Stomach (tissue), 4 donors: ENCODE data around the gene RHOT2.

Experiments used
- CTCF ChIP-seq, 7 experiments: fragments of 450-650 bp in 4 of 7; fragments of 200-600 bp in 3 of 7; sonication (generic) in 3 of 7; IDR thresholded peaks; one replicate each; pipeline ENCODE4 v1.5.1; 2016 to 2019; ENCODE audit warnings: antibody characterized with exemption in 7 of 7, control low read depth in 2 of 7, mild to moderate bottlenecking in 1 of 7
- EP300 ChIP-seq: sonication (generic); formaldehyde crosslinking; IDR thresholded peaks from one replicate; pipeline ENCODE4 v1.6.1; 2017; ENCODE audit warnings: antibody characterized with exemption

GRCh38 chr16:711548-712320, 43.8 kb downstream of the RHOT2 start:
- TF ChIP-seq CTCF (IDR thresholded peaks at IDR 0.05) = peak in 5 of 7 experiments; percentile 74 to 97 (median 85)
- TF ChIP-seq EP300 = no peak
